Thoracic aorta (tissue), 2 donors: ENCODE data around the gene NAALADL2. TPM values are rescaled to one million over a fixed set of nuclear protein-coding genes. Genes with fewer than 3 reads are reported as not detected.

ENCODE experiments used
- ATAC-seq: fragments of 150-250 bp; one replicate; pipeline ENCODE4 v1.8.0; 2017; ENCODE audit warnings: low read depth; ENCODE audit not compliant: insufficient number of reproducible peaks, low FRiP score
- DNase-seq: peaks from one replicate; pipeline ENCODE4 v3.0.0-alpha.2; 2020; ENCODE audit warnings: low spot score
- H3K27ac ChIP-seq, 2 donors: fragments of 200-600 bp; sonication (generic); 1 replicate in 1 of 2; 2 replicates in 1 of 2; pipeline ENCODE4 v1.5.1; 2016; ENCODE audit warnings: mild to moderate bottlenecking in 2 of 2, moderate library complexity in 2 of 2
- H3K27me3 ChIP-seq: fragments of 200-600 bp; sonication (generic); replicated peaks from 2 replicates; pipeline ENCODE4 v1.6.0; 2016; ENCODE audit warnings: mild to moderate bottlenecking; ENCODE audit not compliant: insufficient read depth
- H3K36me3 ChIP-seq: fragments of 200-600 bp; sonication (generic); one replicate; pipeline ENCODE4 v1.5.1; 2016
- H3K4me1 ChIP-seq, 2 donors: fragments of 200-600 bp; sonication (generic); 1 replicate in 1 of 2; 2 replicates in 1 of 2; pipeline versions ENCODE4 v1.5.1 to v1.6.0; 2016; ENCODE audit warnings: low read depth in 2 of 2, mild to moderate bottlenecking in 1 of 2; ENCODE audit not compliant: control insufficient read depth in 1 of 2
- H3K4me3 ChIP-seq: fragments of 200-600 bp; sonication (generic); 2 replicates; pipeline ENCODE4 v1.5.1; 2016; ENCODE audit warnings: mild to moderate bottlenecking
- H3K9me3 ChIP-seq: fragments of 200-600 bp; sonication (generic); 2 replicates; pipeline ENCODE4 v1.5.1; 2016
- CTCF ChIP-seq: fragments of 200-600 bp; sonication (generic); IDR thresholded peaks from one replicate; pipeline ENCODE4 v1.5.1; 2019; ENCODE audit warnings: antibody characterized with exemption
- total RNA-seq, 2 donors: library from RNA; depleted of rRNA; stranded (reverse); fragments of >200 nt; gene quantifications; one replicate each; pipeline versions ENCODE4 v1.1.0 to v1.2.3, GENCODE V29; 2016

The NAALADL2 gene
- total RNA-seq, 2 donors from 2014 or later = 12.9 to 21.0 TPM

GRCh38 chr3:175564363-175564762, 705.2 kb downstream of the NAALADL2 start:
- ATAC-seq (no peak), DNase-seq (no peak)
- Histone ChIP-seq H3K9me3 (no peaks in the 10 kb centered on the region), H3K4me1 (no peaks in the 10 kb centered on the region), H3K4me3 (no peak overlapping the region), H3K36me3 (no peaks in the 10 kb centered on the region), H3K27me3 (no peaks in the 10 kb centered on the region), H3K27ac (no peak overlapping the region)
- no peak for TF ChIP-seq CTCF

GRCh38 chr3:175571096-175571495, 712.0 kb downstream of the NAALADL2 start:
- Histone ChIP-seq H3K9me3 (no peaks in the 10 kb centered on the region), H3K27ac (no peak overlapping the region), H3K27me3 (no peaks in the 10 kb centered on the region), H3K4me3 (no peak overlapping the region), H3K4me1 (no peaks in the 10 kb centered on the region), H3K36me3 (no peaks in the 10 kb centered on the region)
- TF ChIP-seq CTCF = no peak
- DNase-seq (no peak), ATAC-seq (no peak)

- H3K36me3 ChIP-seq = no peaks in the 10 kb centered on the region
- no peaks in the 10 kb centered on the region for H3K27me3 ChIP-seq
- DNase-seq (no peak), ATAC-seq (no peak)
- H3K4me3 ChIP-seq = no peak overlapping the region
- H3K4me1 ChIP-seq = no peaks in the 10 kb centered on the region
- TF ChIP-seq CTCF = no peak
- no peak overlapping the region for H3K27ac ChIP-seq
- no peaks in the 10 kb centered on the region for H3K9me3 ChIP-seq
Observed at GRCh38 chr3:175573226-175573625, 714.1 kb downstream of the NAALADL2 start.

GRCh38 chr3:175580318-175580717, 721.2 kb downstream of the NAALADL2 start:
- H3K36me3 ChIP-seq = no peaks in the 10 kb centered on the region
- DNase-seq (no peak), ATAC-seq (no peak)
- H3K27ac ChIP-seq = no peak overlapping the region
- no peaks in the 10 kb centered on the region for H3K27me3 ChIP-seq
- no peaks in the 10 kb centered on the region for H3K4me1 ChIP-seq
- H3K9me3 ChIP-seq = no peaks in the 10 kb centered on the region
- no peak for TF ChIP-seq CTCF
- no peak overlapping the region for H3K4me3 ChIP-seq

- Histone ChIP-seq H3K4me1 (no peaks in the 10 kb centered on the region), H3K27me3 (no peaks in the 10 kb centered on the region), H3K36me3 (no peaks in the 10 kb centered on the region), H3K9me3 (no peaks in the 10 kb centered on the region), H3K4me3 (no peak overlapping the region), H3K27ac (no peak overlapping the region)
- no peak for DNase-seq
- no peak for TF ChIP-seq CTCF
- ATAC-seq = no peak
Observed at GRCh38 chr3:175585898-175586297, 726.8 kb downstream of the NAALADL2 start.
